Measurements from ENCODE around the gene SACS.
"Not testable (repeated sequence)": the region's sequence is repeated elsewhere in the genome, so short reads cannot be mapped to it uniquely, and the experiment has no call there.

SACS gene

DNA sequence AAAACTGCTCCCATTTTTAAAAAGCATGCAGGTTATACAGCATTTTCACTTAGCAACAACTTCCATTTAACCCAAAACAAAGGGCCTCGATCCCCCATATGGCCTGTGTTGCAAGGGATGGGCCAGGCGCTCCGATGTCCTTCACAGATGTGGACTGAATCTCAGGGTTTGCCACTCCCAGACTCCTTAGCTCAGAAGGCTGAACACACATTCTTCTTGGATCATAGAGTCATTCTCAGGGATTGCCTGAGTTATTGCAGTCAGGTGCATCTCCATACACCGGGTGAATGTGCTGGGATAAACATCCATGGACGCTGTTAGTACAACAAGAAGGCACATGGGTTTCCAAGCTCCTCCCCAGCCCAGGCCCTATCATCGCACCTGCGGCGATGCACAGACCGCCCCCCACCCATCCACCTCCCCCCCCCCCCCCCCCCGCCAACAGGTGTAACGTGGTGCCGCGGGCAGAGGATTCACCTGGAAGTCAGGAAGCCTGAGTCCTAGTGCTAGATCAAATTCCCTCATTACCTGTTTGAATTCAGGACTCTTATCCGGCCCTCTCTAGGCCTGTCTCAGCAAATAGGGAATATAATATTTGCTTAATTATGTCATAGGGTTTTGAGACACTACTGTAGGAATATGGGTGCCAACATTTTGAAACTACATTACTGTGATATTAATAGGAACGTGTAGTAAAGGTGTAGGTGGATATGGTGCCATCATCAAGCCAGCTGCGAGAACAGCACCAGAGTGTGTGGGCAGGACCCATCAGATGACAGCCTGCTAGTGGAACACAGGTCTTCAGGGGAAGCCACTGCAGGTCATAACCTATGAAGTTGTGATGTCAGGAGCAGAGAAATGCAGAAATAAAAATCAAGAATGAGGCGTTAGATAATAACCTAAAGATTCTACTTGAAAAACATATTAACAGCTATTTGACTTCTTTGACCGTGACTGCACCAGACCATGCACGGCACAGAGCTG is 110.9 kb downstream of the SACS start:
- in situ Hi-C loops (cut with MboI; ENCODE audit: low sequenced_read_pairs): no loop called here

DNA sequence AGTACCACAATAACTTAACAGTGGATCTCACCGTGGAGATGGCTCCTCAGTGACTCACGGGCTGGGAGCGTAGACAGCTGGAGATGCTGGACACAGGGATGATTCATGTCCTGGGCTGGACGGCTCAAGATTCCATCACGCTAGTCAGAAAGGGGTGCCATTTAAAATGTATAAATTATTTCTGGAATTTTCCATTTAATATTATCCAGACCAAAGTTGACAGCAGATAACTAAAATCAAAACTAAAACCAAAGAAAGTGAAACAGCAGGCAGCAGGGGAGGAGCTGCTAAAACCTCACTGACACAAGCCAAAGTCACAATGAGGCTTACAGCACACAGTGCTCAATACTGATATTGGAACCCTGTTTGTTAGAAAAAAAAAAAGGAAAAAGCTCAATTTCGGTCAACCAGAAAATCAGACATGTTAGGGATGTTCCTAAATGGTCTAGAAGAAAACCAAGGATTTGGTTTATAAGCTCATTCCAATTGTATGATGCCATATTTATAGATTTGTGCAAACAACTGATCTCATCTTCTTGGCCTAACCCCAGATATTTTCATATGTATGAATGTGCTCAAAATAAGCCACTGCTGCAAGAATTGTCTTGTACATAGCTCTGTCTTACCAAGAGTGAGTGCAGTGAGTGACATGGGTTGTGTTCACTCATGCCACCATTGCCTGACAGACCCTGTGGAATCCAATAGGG is 111.8 kb downstream of the SACS start:
- in situ Hi-C loops (cut with MboI; ENCODE audit: low sequenced_read_pairs): no loop called here

DNA sequence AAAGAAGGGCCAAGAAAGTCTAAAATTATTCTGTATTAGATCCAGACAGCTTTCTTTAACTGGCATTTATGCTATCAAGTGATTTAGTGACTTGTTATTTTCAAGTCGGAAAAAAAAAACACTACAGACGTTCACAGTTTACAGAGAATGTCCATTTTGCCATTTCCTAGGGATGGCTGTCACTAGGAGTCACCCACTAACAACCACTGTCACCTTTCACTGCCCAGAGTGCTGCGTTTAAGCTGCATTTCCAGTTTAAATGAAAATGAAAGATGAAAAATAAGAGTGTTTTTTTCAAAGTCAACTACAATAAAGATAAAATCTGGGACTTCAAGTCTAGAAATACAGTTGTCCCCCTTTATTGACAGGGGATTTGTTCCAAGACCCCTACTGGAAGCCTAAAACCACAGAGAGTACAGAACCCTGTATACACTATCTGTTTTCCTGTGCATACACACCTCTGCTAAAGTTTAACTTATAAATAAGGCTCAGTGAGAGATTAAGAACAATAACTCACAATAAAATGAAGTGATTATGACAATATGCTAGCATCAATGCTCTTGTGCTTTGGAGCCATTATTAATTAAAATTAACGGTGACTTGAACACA is 112.5 kb downstream of the SACS start:
- in situ Hi-C loops (cut with MboI; ENCODE audit: low sequenced_read_pairs): no loop called here

DNA sequence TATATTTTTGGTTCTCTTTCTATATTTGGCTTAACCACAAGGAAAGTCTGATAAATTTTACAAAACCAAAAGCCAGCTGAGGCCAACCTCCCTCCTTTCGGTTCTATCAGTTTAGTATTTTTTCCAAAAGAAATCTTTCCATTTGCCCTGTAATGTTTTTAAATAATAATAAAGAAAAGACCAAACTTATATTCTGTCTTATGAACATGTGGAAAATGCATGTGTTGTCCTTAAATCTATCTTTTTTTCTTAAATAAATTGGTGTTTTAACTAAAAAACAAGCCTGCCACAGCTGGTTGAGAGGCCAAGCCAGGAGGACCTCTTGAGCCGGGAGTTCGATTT is 113.6 kb downstream of the SACS start:
- in situ Hi-C loops (cut with MboI; ENCODE audit: low sequenced_read_pairs): no loop called here

DNA sequence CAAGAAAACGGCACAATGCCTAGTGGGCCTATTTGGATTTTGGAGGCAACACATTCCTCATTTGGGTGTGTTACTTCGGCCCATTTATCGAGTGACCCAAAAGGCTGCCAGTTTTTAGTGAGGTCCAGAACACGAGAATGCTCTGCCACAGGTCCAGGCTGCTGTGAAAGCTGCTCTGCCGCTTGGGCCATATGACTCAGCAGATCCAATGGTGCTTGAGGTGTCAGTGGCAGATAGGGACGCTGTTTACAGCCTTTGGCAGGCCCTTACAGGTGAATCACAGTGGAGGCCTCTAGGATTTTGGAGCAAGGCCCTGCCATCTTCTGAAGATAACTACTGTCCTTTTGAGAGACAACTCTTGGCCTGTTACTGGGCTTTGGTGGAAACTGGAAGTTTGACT is 118.7 kb downstream of the SACS start:
- in situ Hi-C loops (cut with MboI; ENCODE audit: low sequenced_read_pairs): not testable (repeated sequence)

DNA sequence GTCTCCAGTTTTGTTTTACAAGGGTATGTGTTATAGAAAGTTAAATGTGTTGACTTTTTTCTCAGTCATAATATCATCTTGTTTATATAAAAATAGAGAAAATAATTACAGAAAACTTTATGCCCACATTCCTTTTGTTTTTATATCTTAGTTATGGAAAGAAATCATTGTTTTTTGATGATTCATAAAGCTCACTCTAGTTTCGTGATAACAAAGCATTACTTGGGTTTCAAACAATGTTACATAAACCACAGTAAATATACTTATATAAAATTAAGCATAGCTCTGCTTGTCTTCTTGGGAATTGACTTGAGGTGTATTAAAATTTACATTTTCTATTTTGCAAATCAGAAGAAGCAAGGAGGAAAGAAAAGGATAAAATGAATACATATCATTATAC is 140.9 kb downstream of the SACS start:
- in situ Hi-C loops (cut with MboI; ENCODE audit: low sequenced_read_pairs): no loop called here

DNA sequence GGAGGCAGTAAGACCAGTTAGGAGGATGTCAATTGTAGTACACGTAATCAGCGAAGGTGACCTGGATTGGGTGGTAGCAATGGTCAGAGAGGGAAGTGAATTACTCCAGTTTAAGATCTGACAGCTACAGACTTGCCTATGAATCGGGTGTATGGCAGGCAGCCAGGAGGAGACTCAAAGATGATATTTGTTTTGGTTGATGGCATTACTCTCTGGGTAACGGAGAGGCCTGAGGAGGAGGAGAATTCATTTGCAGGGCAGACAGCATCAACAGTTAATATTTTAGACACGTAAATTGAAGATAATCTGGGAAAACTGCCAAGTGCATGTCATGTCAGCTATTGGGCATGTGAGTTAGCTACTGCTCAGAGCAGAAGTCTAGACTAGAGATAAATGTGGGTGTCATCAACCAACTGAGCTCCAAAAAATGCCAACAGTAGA is 143.6 kb downstream of the SACS start:
- in situ Hi-C loops (cut with MboI; ENCODE audit: low sequenced_read_pairs): no loop called here

DNA sequence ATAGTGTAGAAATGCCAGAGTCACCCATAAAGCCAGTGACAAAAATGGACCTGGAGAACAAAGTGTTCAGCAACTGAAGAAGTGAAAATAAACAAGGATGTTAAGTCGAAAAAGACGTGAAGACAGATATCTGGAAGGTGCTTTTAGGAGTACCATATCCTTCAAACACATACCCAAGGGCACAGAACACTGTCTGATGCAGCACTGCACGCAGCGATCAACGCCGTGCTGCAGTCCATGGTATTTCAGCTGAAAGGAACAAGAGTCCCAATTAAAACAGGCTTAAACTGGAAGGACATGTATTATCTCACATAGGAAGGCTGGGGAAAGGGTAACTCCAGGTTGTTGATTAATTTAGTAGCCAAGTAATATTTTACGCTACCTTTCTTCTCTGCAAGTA is 144.5 kb downstream of the SACS start:
- in situ Hi-C loops (cut with MboI; ENCODE audit: low sequenced_read_pairs): no loop called here

DNA sequence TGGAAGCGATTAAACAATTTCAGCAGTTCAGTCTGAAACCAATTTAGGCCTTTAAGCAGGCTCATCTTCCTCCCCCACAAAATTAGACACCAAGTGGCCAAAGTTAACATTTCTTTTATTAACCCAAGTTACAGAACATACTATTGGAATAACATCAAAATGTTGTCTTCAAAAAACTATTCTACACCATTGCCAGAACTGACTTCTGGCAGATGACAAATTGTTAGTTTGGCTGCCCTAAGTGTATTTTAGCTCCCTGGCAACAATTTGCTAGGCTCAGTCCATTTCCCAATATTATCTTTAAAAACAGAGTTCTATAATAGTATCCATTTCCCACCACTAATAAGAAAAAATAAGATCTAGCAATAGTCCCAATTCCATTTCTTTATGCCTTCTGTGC is 144.9 kb downstream of the SACS start:
- in situ Hi-C loops (cut with MboI; ENCODE audit: low sequenced_read_pairs): no loop called here

DNA sequence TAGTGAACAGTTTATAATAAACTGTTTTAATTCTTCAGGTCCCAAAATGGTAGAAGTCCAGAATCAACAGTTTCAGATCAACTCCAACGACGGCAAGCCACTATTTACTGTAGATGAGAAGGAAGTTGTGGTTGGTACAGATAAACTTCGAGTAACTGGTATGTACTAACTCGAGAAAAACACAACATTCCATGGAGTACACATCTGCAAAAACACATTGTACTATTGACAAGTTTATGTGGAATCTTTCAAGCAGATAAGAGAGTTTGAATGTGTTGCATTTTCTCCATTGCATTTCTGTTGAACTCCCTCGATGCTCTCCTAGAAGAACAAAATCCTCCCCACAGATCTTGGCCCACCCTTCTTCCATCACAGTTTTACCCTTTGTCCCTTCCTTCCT is 154.2 kb downstream of the SACS start:
- in situ Hi-C loops (cut with MboI; ENCODE audit: low sequenced_read_pairs): no loop called here

Data from HL-60/S4 treated with phorbol 12-myristate 13-acetate at 8.2 ng/mL for 4 days and 3 days (cell line).